ENCODE measurements around the gene NAALADL2. TPM values are rescaled to one million over a fixed set of nuclear protein-coding genes. Genes with fewer than 3 reads are reported as not detected.

NAALADL2 gene
- total RNA-seq, 4 donors from 2014 or later: 0.85 to 6.3 (median 1.6) TPM

GRCh38 chr3:175312791-175313190 is 453.7 kb downstream of the NAALADL2 start:
- Histone ChIP-seq H3K27me3 (no peaks in the 10 kb centered on the region), H3K9me3 (no peaks in the 10 kb centered on the region), H3K36me3 (no peaks in the 10 kb centered on the region), H3K27ac (no peak overlapping the region), H3K4me3 (no peak overlapping the region), H3K4me1 (no peaks in the 10 kb centered on the region)
- no peak for TF ChIP-seq CTCF (IDR thresholded peaks at IDR 0.05)
- no peak for TF ChIP-seq POLR2A (IDR thresholded peaks at IDR 0.05)
- WGBS, 2 donors: 76 to 82% methylated on average over 4 of the region's 4 CpGs
- DNase-seq: no peak
- intact Hi-C loops (cut with DNase I): no loop called here

- Histone ChIP-seq H3K27ac (no peak overlapping the region), H3K27me3 (no peaks in the 10 kb centered on the region), H3K9me3 (no peaks in the 10 kb centered on the region), H3K36me3 (no peaks in the 10 kb centered on the region), H3K4me1 (no peaks in the 10 kb centered on the region), H3K4me3 (no peak overlapping the region)
- no peak for DNase-seq
- 45 to 50% methylated on average over 1 of the region's 1 CpG for WGBS, 2 donors
- intact Hi-C loops (cut with DNase I): no loop called here
- no peak for TF ChIP-seq POLR2A (IDR thresholded peaks at IDR 0.05)
- TF ChIP-seq CTCF (IDR thresholded peaks at IDR 0.05): no peak
Measured at GRCh38 chr3:175316799-175317198, 457.7 kb downstream of the NAALADL2 start.

GRCh38 chr3:175325440-175325839 is 466.3 kb downstream of the NAALADL2 start:
- intact Hi-C loops (cut with DNase I): no loop called here
- H3K4me3 ChIP-seq: no peak overlapping the region
- no peak overlapping the region for H3K27ac ChIP-seq
- no peaks in the 10 kb centered on the region for H3K36me3 ChIP-seq
- no peak for TF ChIP-seq CTCF (IDR thresholded peaks at IDR 0.05)
- TF ChIP-seq POLR2A (IDR thresholded peaks at IDR 0.05): no peak
- H3K9me3 ChIP-seq: no peaks in the 10 kb centered on the region
- WGBS, 2 donors: 20 to 30% methylated on average over 1 of the region's 1 CpG
- no peak for DNase-seq
- no peaks in the 10 kb centered on the region for H3K4me1 ChIP-seq
- no peaks in the 10 kb centered on the region for H3K27me3 ChIP-seq

- intact Hi-C loops (cut with DNase I): no loop called here
- Histone ChIP-seq H3K27me3 (no peaks in the 10 kb centered on the region), H3K4me1 (no peaks in the 10 kb centered on the region), H3K9me3 (no peaks in the 10 kb centered on the region), H3K4me3 (no peak overlapping the region), H3K36me3 (no peaks in the 10 kb centered on the region), H3K27ac (no peak overlapping the region)
- no peak for DNase-seq
- WGBS, 2 donors: 82 to 87% methylated on average over 4 of the region's 4 CpGs
- no peak for TF ChIP-seq CTCF (IDR thresholded peaks at IDR 0.05)
- TF ChIP-seq POLR2A (IDR thresholded peaks at IDR 0.05): no peak
Measured at GRCh38 chr3:175326041-175326440, 466.9 kb downstream of the NAALADL2 start.

- no peak for DNase-seq
- Histone ChIP-seq H3K36me3 (no peaks in the 10 kb centered on the region), H3K4me3 (no peak overlapping the region), H3K4me1 (no peaks in the 10 kb centered on the region), H3K27ac (no peak overlapping the region), H3K9me3 (no peaks in the 10 kb centered on the region), H3K27me3 (no peaks in the 10 kb centered on the region)
- TF ChIP-seq CTCF (IDR thresholded peaks at IDR 0.05): no peak
- no peak for TF ChIP-seq POLR2A (IDR thresholded peaks at IDR 0.05)
- intact Hi-C loops (cut with DNase I): no loop called here
- 71 to 79% methylated on average over 2 of the region's 2 CpGs for WGBS, 2 donors
Measured at GRCh38 chr3:175329373-175329772, 470.2 kb downstream of the NAALADL2 start.
